ENCODE results near the gene DNMBP.
"Not testable (repeated sequence)": the region's sequence is repeated elsewhere in the genome, so short reads cannot be mapped to it uniquely, and the experiment has no call there.

DNMBP gene

GRCh38 chr10:99913831-99914235 lies 95.9 kb downstream of the DNMBP start:
- DNase-seq (ENCODE audit: low read depth): no peak

- no peak for DNase-seq (ENCODE audit: low read depth)
Observed at GRCh38 chr10:99912041-99912440, 97.7 kb downstream of the DNMBP start.

GRCh38 chr10:99908512-99908911 lies 101.2 kb downstream of the DNMBP start:
- no peak for DNase-seq (ENCODE audit: low read depth)

- DNase-seq (ENCODE audit: low read depth): peak; percentile 89
Observed at GRCh38 chr10:99906470-99906869, 103.3 kb downstream of the DNMBP start.

- no peak for DNase-seq (ENCODE audit: low read depth)
Observed at GRCh38 chr10:99905971-99906370, 103.8 kb downstream of the DNMBP start.

- DNase-seq (ENCODE audit: low read depth): no peak
Observed at GRCh38 chr10:99895867-99896266, 113.9 kb downstream of the DNMBP start.

- not testable (repeated sequence) for DNase-seq (ENCODE audit: low read depth)
Observed at GRCh38 chr10:99895066-99895465, 114.7 kb downstream of the DNMBP start.

GRCh38 chr10:99894613-99895012 lies 115.1 kb downstream of the DNMBP start:
- DNase-seq (ENCODE audit: low read depth): no peak

GRCh38 chr10:99888622-99889021 lies 121.1 kb downstream of the DNMBP start:
- peak; percentile 44 for DNase-seq (ENCODE audit: low read depth)

GRCh38 chr10:99883523-99883922 lies 126.2 kb downstream of the DNMBP start:
- no peak for DNase-seq (ENCODE audit: low read depth)

- DNase-seq (ENCODE audit: low read depth): no peak
Observed at GRCh38 chr10:99881371-99881770, 128.4 kb downstream of the DNMBP start.

GRCh38 chr10:99880080-99880835 lies 129.5 kb downstream of the DNMBP start:
- DNase-seq (ENCODE audit: low read depth): no peak

- DNase-seq (ENCODE audit: low read depth): no peak
Observed at GRCh38 chr10:99875473-99875872, 134.3 kb downstream of the DNMBP start.

GRCh38 chr10:99874341-99875085 lies 135.2 kb downstream of the DNMBP start:
- no peak for DNase-seq (ENCODE audit: low read depth)

GRCh38 chr10:99873846-99874245 lies 135.9 kb downstream of the DNMBP start:
- DNase-seq (ENCODE audit: low read depth): no peak

GRCh38 chr10:99872367-99873162 lies 137.2 kb downstream of the DNMBP start:
- DNase-seq (ENCODE audit: low read depth): peak; percentile 8

GRCh38 chr10:99870123-99870730 lies 139.5 kb downstream of the DNMBP start:
- DNase-seq (ENCODE audit: low read depth): no peak

GRCh38 chr10:99869581-99870122 lies 140.1 kb downstream of the DNMBP start:
- no peak for DNase-seq (ENCODE audit: low read depth)

GRCh38 chr10:99867250-99867649 lies 142.5 kb downstream of the DNMBP start:
- DNase-seq (ENCODE audit: low read depth): not testable (repeated sequence)

- not testable (repeated sequence) for DNase-seq (ENCODE audit: low read depth)
Observed at GRCh38 chr10:99863535-99864240, 146.1 kb downstream of the DNMBP start.

GRCh38 chr10:99860466-99860865 lies 149.3 kb downstream of the DNMBP start:
- DNase-seq (ENCODE audit: low read depth): no peak
